ENCODE measurements around the gene DYRK1A.

DYRK1A gene

DNA sequence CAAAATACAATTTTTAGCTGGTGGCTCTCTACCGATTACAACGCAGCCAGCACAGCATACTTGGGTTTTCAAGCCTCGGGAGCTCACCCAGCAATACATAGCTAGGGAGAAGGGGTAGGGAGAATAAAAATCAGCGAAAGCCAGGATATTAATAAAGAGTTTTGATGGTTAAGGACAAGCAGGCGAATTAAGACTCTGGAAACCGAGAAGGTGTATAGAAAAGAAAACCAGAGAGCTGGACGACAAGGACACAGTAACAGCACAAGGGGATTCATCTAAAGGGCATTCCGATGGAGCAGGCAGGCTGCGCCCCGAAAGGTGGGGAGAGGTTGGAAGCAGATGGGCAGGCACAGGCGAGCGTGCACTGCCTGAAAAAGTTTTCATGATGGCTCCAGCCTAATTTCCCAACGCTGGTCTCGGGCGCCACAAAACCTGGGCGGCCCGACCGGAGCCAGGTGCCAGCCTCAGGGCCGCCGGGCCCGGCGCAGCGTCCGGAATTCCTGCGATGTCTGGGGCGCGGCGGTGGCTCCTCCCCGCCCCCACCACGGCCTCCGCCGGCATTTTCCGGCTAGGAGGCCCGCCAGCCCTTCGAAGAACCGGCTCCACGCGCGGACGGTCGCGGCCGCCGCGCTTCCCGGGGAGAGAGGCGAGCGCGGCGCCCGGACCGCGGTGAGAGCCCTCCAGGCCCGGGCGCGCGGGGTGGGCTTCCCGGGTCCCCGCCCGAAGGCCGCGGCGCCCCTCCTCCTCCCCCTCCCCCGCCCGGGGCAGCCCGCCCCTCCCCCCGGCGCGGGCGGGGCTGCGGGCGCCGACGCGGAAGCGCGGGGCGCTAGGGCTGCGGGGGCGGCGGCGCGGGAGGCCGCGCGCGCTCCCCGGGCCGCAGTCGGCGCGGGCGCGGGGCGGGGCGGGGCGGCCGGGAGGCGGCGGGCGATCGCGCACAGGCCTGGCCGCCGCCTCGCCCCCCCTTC lies 774 bp upstream of the DYRK1A start (continued):
- TF ChIP-seq, protein P1, sequence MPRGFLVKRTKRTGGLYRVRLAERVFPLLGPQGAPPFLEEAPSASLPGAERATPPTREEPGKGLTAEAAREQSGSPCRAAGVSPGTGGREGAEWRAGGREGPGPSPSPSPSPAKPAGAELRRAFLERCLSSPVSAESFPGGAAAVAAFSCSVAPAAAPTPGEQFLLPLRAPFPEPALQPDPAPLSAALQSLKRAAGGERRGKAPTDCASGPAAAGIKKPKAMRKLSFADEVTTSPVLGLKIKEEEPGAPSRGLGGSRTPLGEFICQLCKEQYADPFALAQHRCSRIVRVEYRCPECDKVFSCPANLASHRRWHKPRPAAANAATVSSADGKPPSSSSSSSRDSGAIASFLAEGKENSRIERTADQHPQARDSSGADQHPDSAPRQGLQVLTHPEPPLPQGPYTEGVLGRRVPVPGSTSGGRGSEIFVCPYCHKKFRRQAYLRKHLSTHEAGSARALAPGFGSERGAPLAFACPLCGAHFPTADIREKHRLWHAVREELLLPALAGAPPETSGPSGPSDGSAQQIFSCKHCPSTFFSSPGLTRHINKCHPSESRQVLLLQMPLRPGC (tag by site-specific recombination; IDR thresholded peaks at IDR 0.05): peak; percentile 88
- TF ChIP-seq ZNF324 (tag by site-specific recombination; IDR thresholded peaks at IDR 0.05) (no peak), ZNF350 (tag by site-specific recombination; IDR thresholded peaks at IDR 0.05) (no peak), ZNF157 (tag by site-specific recombination; IDR thresholded peaks at IDR 0.05) (no peak), SP2 (tag by site-specific recombination; IDR thresholded peaks at IDR 0.05) (no peak), ZNF776 (tag by site-specific recombination; IDR thresholded peaks at IDR 0.05; ENCODE audit: borderline replicate concordance) (no peak), GLI2 (tag by site-specific recombination; IDR thresholded peaks at IDR 0.05; ENCODE audit: borderline replicate concordance, low read depth) (no peak), ZNF223 (tag by site-specific recombination; IDR thresholded peaks at IDR 0.05) (no peak), ZNF248 (tag by site-specific recombination; IDR thresholded peaks at IDR 0.05) (no peak), HOXD13 (CRISPR knock-in tag; IDR thresholded peaks at IDR 0.05; ENCODE audit: borderline replicate concordance) (no peak), ZNF560 (tag by site-specific recombination; IDR thresholded peaks at IDR 0.05; ENCODE audit: borderline replicate concordance) (no peak), ZFP37 (tag by site-specific recombination; IDR thresholded peaks at IDR 0.05) (no peak), ZNF626 (tag by site-specific recombination; IDR thresholded peaks at IDR 0.05) (no peak), ZNF184 (tag by site-specific recombination; IDR thresholded peaks at IDR 0.05) (peak; percentile 54; the same call in 1 of the 2 replicates), ZIC2 (tag by site-specific recombination; IDR thresholded peaks at IDR 0.05) (no peak), ZXDB (tag by site-specific recombination; IDR thresholded peaks at IDR 0.05) (peak; percentile 54; the same call in 1 of the 2 replicates), ZNF202 (tag by site-specific recombination; IDR thresholded peaks at IDR 0.05; ENCODE audit: borderline replicate concordance) (no peak), SETDB1 (IDR thresholded peaks at IDR 0.05; ENCODE audit: insufficient read length, low read length) (no peak), ZNF510 (tag by site-specific recombination; IDR thresholded peaks at IDR 0.05; ENCODE audit: insufficient replicate concordance) (no peak), ZNF792 (tag by site-specific recombination; IDR thresholded peaks at IDR 0.05) (no peak), ZNF654 (tag by site-specific recombination; IDR thresholded peaks at IDR 0.05; ENCODE audit: low read depth) (no peak), ZNF2 (tag by site-specific recombination; IDR thresholded peaks at IDR 0.05) (peak; percentile 61; the same call in 1 of the 2 replicates)
- TF ChIP-seq, protein P2, sequence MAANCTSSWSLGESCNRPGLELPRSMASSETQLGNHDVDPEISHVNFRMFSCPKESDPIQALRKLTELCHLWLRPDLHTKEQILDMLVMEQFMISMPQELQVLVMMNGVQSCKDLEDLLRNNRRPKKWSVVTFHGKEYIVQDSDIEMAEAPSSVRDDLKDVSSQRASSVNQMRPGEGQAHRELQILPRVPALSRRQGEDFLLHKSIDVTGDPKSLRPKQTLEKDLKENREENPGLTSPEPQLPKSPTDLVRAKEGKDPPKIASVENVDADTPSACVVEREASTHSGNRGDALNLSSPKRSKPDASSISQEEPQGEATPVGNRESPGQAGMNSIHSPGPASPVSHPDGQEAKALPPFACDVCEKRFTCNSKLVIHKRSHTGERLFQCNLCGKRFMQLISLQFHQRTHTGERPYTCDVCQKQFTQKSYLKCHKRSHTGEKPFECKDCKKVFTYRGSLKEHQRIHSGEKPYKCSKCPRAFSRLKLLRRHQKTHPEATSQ (tag by site-specific recombination; IDR thresholded peaks at IDR 0.05): peak; percentile 90
- TF ChIP-seq, protein P3, sequence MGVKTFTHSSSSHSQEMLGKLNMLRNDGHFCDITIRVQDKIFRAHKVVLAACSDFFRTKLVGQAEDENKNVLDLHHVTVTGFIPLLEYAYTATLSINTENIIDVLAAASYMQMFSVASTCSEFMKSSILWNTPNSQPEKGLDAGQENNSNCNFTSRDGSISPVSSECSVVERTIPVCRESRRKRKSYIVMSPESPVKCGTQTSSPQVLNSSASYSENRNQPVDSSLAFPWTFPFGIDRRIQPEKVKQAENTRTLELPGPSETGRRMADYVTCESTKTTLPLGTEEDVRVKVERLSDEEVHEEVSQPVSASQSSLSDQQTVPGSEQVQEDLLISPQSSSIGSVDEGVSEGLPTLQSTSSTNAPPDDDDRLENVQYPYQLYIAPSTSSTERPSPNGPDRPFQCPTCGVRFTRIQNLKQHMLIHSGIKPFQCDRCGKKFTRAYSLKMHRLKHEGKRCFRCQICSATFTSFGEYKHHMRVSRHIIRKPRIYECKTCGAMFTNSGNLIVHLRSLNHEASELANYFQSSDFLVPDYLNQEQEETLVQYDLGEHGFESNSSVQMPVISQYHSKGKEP (tag by site-specific recombination; IDR thresholded peaks at IDR 0.05): peak; percentile 52; the same call in 1 of the 2 replicates
- TF ChIP-seq, protein P4, sequence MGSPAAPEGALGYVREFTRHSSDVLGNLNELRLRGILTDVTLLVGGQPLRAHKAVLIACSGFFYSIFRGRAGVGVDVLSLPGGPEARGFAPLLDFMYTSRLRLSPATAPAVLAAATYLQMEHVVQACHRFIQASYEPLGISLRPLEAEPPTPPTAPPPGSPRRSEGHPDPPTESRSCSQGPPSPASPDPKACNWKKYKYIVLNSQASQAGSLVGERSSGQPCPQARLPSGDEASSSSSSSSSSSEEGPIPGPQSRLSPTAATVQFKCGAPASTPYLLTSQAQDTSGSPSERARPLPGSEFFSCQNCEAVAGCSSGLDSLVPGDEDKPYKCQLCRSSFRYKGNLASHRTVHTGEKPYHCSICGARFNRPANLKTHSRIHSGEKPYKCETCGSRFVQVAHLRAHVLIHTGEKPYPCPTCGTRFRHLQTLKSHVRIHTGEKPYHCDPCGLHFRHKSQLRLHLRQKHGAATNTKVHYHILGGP (tag by site-specific recombination; IDR thresholded peaks at IDR 0.05): no peak
- TF ChIP-seq, protein P5, sequence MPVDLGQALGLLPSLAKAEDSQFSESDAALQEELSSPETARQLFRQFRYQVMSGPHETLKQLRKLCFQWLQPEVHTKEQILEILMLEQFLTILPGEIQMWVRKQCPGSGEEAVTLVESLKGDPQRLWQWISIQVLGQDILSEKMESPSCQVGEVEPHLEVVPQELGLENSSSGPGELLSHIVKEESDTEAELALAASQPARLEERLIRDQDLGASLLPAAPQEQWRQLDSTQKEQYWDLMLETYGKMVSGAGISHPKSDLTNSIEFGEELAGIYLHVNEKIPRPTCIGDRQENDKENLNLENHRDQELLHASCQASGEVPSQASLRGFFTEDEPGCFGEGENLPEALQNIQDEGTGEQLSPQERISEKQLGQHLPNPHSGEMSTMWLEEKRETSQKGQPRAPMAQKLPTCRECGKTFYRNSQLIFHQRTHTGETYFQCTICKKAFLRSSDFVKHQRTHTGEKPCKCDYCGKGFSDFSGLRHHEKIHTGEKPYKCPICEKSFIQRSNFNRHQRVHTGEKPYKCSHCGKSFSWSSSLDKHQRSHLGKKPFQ (tag by site-specific recombination; IDR thresholded peaks at IDR 0.05): no peak
- TF ChIP-seq, protein P6, sequence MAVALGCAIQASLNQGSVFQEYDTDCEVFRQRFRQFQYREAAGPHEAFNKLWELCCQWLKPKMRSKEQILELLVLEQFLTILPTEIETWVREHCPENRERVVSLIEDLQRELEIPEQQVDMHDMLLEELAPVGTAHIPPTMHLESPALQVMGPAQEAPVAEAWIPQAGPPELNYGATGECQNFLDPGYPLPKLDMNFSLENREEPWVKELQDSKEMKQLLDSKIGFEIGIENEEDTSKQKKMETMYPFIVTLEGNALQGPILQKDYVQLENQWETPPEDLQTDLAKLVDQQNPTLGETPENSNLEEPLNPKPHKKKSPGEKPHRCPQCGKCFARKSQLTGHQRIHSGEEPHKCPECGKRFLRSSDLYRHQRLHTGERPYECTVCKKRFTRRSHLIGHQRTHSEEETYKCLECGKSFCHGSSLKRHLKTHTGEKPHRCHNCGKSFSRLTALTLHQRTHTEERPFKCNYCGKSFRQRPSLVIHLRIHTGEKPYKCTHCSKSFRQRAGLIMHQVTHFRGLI (tag by site-specific recombination; IDR thresholded peaks at IDR 0.05): peak; percentile 50; the same call in 1 of the 2 replicates

Data from HEK293 (cell line).